A673 (cell line): ENCODE results near the gene EFNA2.

Experiments
- EZH2 ChIP-seq: fragments of 200-600 bp; sonication (generic); IDR thresholded peaks from 2 replicates; pipeline ENCODE4 v1.6.1; 2017; ENCODE audit warnings: borderline replicate concordance, low read depth, mild to moderate bottlenecking, mixed read lengths, antibody characterized with exemption, low read length; ENCODE audit not compliant: poor library complexity, severe bottlenecking
- TF ChIP-seq, protein P1 (sequence below): fragments of 300-800, 200-600 bp; sonication (generic); conservative IDR thresholded peaks from 2 replicates; pipeline ENCODE4 v1.5.1; 2017; ENCODE audit warnings: low read depth, mild to moderate bottlenecking, antibody characterized with exemption, low read length, moderate library complexity, mixed read lengths

GRCh38 chr19:1288226-1288612, 2.5 kb downstream of the EFNA2 start:
- TF ChIP-seq, protein P1, sequence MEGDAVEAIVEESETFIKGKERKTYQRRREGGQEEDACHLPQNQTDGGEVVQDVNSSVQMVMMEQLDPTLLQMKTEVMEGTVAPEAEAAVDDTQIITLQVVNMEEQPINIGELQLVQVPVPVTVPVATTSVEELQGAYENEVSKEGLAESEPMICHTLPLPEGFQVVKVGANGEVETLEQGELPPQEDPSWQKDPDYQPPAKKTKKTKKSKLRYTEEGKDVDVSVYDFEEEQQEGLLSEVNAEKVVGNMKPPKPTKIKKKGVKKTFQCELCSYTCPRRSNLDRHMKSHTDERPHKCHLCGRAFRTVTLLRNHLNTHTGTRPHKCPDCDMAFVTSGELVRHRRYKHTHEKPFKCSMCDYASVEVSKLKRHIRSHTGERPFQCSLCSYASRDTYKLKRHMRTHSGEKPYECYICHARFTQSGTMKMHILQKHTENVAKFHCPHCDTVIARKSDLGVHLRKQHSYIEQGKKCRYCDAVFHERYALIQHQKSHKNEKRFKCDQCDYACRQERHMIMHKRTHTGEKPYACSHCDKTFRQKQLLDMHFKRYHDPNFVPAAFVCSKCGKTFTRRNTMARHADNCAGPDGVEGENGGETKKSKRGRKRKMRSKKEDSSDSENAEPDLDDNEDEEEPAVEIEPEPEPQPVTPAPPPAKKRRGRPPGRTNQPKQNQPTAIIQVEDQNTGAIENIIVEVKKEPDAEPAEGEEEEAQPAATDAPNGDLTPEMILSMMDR: no peak
- no peak for TF ChIP-seq EZH2
